Vagina (tissue), 2 donors: ENCODE measurements around the gene DUOXA1. TPM values are rescaled to one million over a fixed set of nuclear protein-coding genes. Genes with fewer than 3 reads are reported as not detected.

Source experiments
- DNase-seq, 2 donors: peaks; one replicate each; pipeline ENCODE4 v3.0.0-alpha.2; 2017; ENCODE audit errors: extremely low spot score in 2 of 2
- H3K27ac ChIP-seq: fragments of 200-600 bp; sonication (generic); one replicate; pipeline ENCODE4 v1.5.1; 2019
- H3K27me3 ChIP-seq: fragments of 200-600 bp; sonication (generic); one replicate; pipeline ENCODE4 v1.5.1; 2019
- H3K36me3 ChIP-seq, 2 donors: fragments of 200-600 bp; sonication (generic); one replicate each; pipeline ENCODE4 v1.5.1; 2017 to 2019
- H3K4me1 ChIP-seq: fragments of 200-600 bp; sonication (generic); one replicate; pipeline ENCODE4 v1.5.1; 2019
- H3K4me3 ChIP-seq, 2 donors: fragments of 200-600 bp; sonication (generic); 1 replicate in 1 of 2; 2 replicates in 1 of 2; pipeline ENCODE4 v1.5.1; 2016 to 2019
- H3K9me3 ChIP-seq: fragments of 200-600 bp; sonication (generic); one replicate; pipeline ENCODE4 v1.5.1; 2019
- CTCF ChIP-seq, 3 experiments: fragments of 450-650 bp in 2 of 3; fragments of 200-600 bp in 1 of 3; sonication (generic) in 1 of 3; IDR thresholded peaks; one replicate each; pipeline ENCODE4 v1.5.1; 2017 to 2019; ENCODE audit warnings: antibody characterized with exemption in 3 of 3, mild to moderate bottlenecking in 2 of 3, moderate library complexity in 2 of 3
- POLR2A ChIP-seq, 2 donors: fragments of 450-650 bp; IDR thresholded peaks; one replicate each; pipeline ENCODE4 v1.6.1; 2017; ENCODE audit warnings: antibody characterized with exemption in 2 of 2, mild to moderate bottlenecking in 2 of 2, moderate library complexity in 2 of 2
- POLR2AphosphoS5 ChIP-seq, 2 donors: sonication (generic); formaldehyde crosslinking; IDR thresholded peaks; one replicate each; pipeline ENCODE4 v1.9.0; 2017; ENCODE audit warnings: antibody characterized with exemption in 2 of 2, mild to moderate bottlenecking in 2 of 2, low read depth in 1 of 2; ENCODE audit not compliant: insufficient read depth in 1 of 2
- intact Hi-C: fragments of 100-400 bp; cut with DNase I; formaldehyde crosslinking; loops from one replicate; pipeline ENCODE4 v1.15.1; 2023
- total RNA-seq: library from RNA; depleted of rRNA; stranded (reverse); fragments of >200 nt; gene quantifications from one replicate; pipeline ENCODE4 v1.2.3, GENCODE V29; 2016

Gene DUOXA1
- total RNA-seq, 1 donor from 2014 or later: 66.5 TPM

GRCh38 chr15:45148076-45149059, 18.7 kb upstream of the DUOXA1 start:
- intact Hi-C loops: no loop called here
- Histone ChIP-seq H3K36me3 (peaks cover 0 to 15% of the 10 kb centered on the region in 2 donors), H3K4me1 (peaks cover 4% of the 10 kb centered on the region), H3K27me3 (no peaks in the 10 kb centered on the region), H3K4me3 (no peak overlapping the region), H3K9me3 (no peaks in the 10 kb centered on the region), H3K27ac (no peak overlapping the region)
- DNase-seq: no peak
- TF ChIP-seq CTCF (IDR thresholded peaks at IDR 0.05) (no peak), POLR2AphosphoS5 (IDR thresholded peaks at IDR 0.05; ENCODE audit: insufficient read depth in 1 of 2, low read depth in 1 of 2) (no peak), POLR2A (IDR thresholded peaks at IDR 0.05) (no peak)

- H3K9me3 ChIP-seq: no peaks in the 10 kb centered on the region
- DNase-seq: no peak
- no peaks in the 10 kb centered on the region for H3K27me3 ChIP-seq
- H3K27ac ChIP-seq: no peak overlapping the region
- no peak overlapping the region for H3K4me3 ChIP-seq
- H3K36me3 ChIP-seq: peaks cover 0 to 14% of the 10 kb centered on the region in 2 donors
- no peak for TF ChIP-seq POLR2A (IDR thresholded peaks at IDR 0.05)
- no peak for TF ChIP-seq CTCF (IDR thresholded peaks at IDR 0.05)
- no peak for TF ChIP-seq POLR2AphosphoS5 (IDR thresholded peaks at IDR 0.05; ENCODE audit: insufficient read depth in 1 of 2, low read depth in 1 of 2)
- intact Hi-C loops: no loop called here
- peaks cover 4% of the 10 kb centered on the region for H3K4me1 ChIP-seq
These were observed 17.9 kb upstream of the DUOXA1 start for GRCh38 chr15:45147606-45148005.

GRCh38 chr15:45146405-45146804, 16.7 kb upstream of the DUOXA1 start:
- H3K27ac ChIP-seq: no peak overlapping the region

GRCh38 chr15:45144775-45145174, 15.1 kb upstream of the DUOXA1 start:
- Histone ChIP-seq H3K9me3 (no peaks in the 10 kb centered on the region), H3K27me3 (no peaks in the 10 kb centered on the region), H3K4me1 (peaks cover 4% of the 10 kb centered on the region), H3K36me3 (no peaks in the 10 kb centered on the region), H3K27ac (no peak overlapping the region), H3K4me3 (no peak overlapping the region)
- intact Hi-C loops: no loop called here
- DNase-seq: no peak
- TF ChIP-seq POLR2A (IDR thresholded peaks at IDR 0.05): no peak
- TF ChIP-seq POLR2AphosphoS5 (IDR thresholded peaks at IDR 0.05; ENCODE audit: insufficient read depth in 1 of 2, low read depth in 1 of 2): no peak
- TF ChIP-seq CTCF (IDR thresholded peaks at IDR 0.05): no peak

More at GRCh38 chr15:45146405-45146804, 16.7 kb upstream of the DUOXA1 start:
- H3K4me3 ChIP-seq: no peak overlapping the region
- H3K4me1 ChIP-seq: peaks cover 4% of the 10 kb centered on the region
- no peak for DNase-seq
- no peaks in the 10 kb centered on the region for H3K27me3 ChIP-seq
- intact Hi-C loops: no loop called here
- peaks cover 0 to 5% of the 10 kb centered on the region in 2 donors for H3K36me3 ChIP-seq
- H3K9me3 ChIP-seq: no peaks in the 10 kb centered on the region
- TF ChIP-seq CTCF (IDR thresholded peaks at IDR 0.05) (no peak), POLR2AphosphoS5 (IDR thresholded peaks at IDR 0.05; ENCODE audit: insufficient read depth in 1 of 2, low read depth in 1 of 2) (no peak), POLR2A (IDR thresholded peaks at IDR 0.05) (no peak)

- Histone ChIP-seq H3K36me3 (no peaks in the 10 kb centered on the region), H3K9me3 (no peaks in the 10 kb centered on the region), H3K27me3 (no peaks in the 10 kb centered on the region), H3K27ac (no peak overlapping the region), H3K4me3 (no peak overlapping the region), H3K4me1 (peaks cover 4% of the 10 kb centered on the region)
- TF ChIP-seq POLR2A (IDR thresholded peaks at IDR 0.05) (no peak), CTCF (IDR thresholded peaks at IDR 0.05) (no peak), POLR2AphosphoS5 (IDR thresholded peaks at IDR 0.05; ENCODE audit: insufficient read depth in 1 of 2, low read depth in 1 of 2) (no peak)
- intact Hi-C loops: no loop called here
- no peak for DNase-seq
These were observed 14.3 kb upstream of the DUOXA1 start for GRCh38 chr15:45143946-45144345.
